HCT116 (cell line): ENCODE data around the gene GATAD1. TPM values are rescaled to one million over a fixed set of nuclear protein-coding genes. Genes with fewer than 3 reads are reported as not detected.

ENCODE experiments used
- ATAC-seq: fragments of 200-7000 bp; cut with Tn5 transposase; 2 replicates; pipeline ENCODE4 v1.9.1; 2020; ENCODE audit warnings: mild to moderate bottlenecking, moderate library complexity
- BruUV-seq: library from RNA; stranded (reverse); fragments of 400-500 nt; replicated peaks from 2 replicates; lab custom pipeline; 2021; lab: Mats Ljungman, UMichigan
- CTCF ChIA-PET: fragments of 300-600 bp; sonication (Branson Sonifier 250); formaldehyde crosslinking; loops from one replicate; lab custom pipeline; 2021; ENCODE audit warnings: antibody characterized with exemption; lab: Charles Lee
- POLR2A ChIA-PET: fragments of 300-600, 350-600 bp; sonication (Branson Sonifier 250); formaldehyde crosslinking; loops from one replicate; lab custom pipeline; 2021; ENCODE audit warnings: antibody characterized with exemption; lab: Charles Lee
- RAD21 ChIA-PET, 2 experiments: fragments of 300-600 bp; sonication (Branson Sonifier 250); formaldehyde crosslinking; loops; one replicate each; lab custom pipeline; 2023; ENCODE audit warnings: low total read pairs in 2 of 2; ENCODE audit not compliant: uncharacterized antibody in 2 of 2, unreplicated experiment in 2 of 2, low non-redundant PET in 1 of 2; lab: Charles Lee
- DNase-seq: peaks from one replicate; pipeline ENCODE4 v3.0.0-alpha.2; 2010; ENCODE audit warnings: low read depth, low spot score
- H2AFZ ChIP-seq: fragments of 200-600 bp; shearing (Covaris generic), sonication (generic); 2 replicates; pipeline ENCODE4 v1.6.1; 2017; ENCODE audit warnings: low read depth, mixed run types, mixed read lengths, antibody characterized with exemption, low read length; ENCODE audit not compliant: poor library complexity, severe bottlenecking
- H3K27ac ChIP-seq: 2 replicates; pipeline ENCODE4 v1.5.1; 2012; ENCODE audit warnings: low read depth, low read length
- H3K27me3 ChIP-seq: fragments of 200-600 bp; sonication (generic); 2 replicates; pipeline ENCODE4 v1.6.1; 2016; ENCODE audit warnings: mixed run types, low read length, mixed read lengths; ENCODE audit not compliant: insufficient read depth
- H3K36me3 ChIP-seq, 2 experiments: fragments of 200-500 bp in 1 of 2; fragments of 200-600 bp in 1 of 2; sonication (Bioruptor generic) in 1 of 2; sonication (generic) in 1 of 2; 2 replicates each; pipeline versions ENCODE4 v1.5.1 to v1.6.1; 2014 to 2016; ENCODE audit warnings: low read length in 2 of 2, inconsistent platforms in 1 of 2, mixed read lengths in 1 of 2, mixed run types in 1 of 2; ENCODE audit not compliant: insufficient read depth in 2 of 2, control insufficient read depth in 1 of 2
- H3K4me1 ChIP-seq, 2 experiments: fragments of 200-600 bp in 1 of 2; sonication (generic) in 1 of 2; 2 replicates each; pipeline versions ENCODE4 v1.5.1 to v1.6.1; 2012 to 2017; ENCODE audit warnings: low read length in 2 of 2, inconsistent platforms in 1 of 2, mild to moderate bottlenecking in 1 of 2, mixed read lengths in 1 of 2, mixed run types in 1 of 2, moderate library complexity in 1 of 2; ENCODE audit not compliant: insufficient read depth in 2 of 2, control insufficient read depth in 1 of 2
- H3K4me2 ChIP-seq: fragments of 200-600 bp; sonication (generic); 2 replicates; pipeline ENCODE4 v1.6.1; 2017; ENCODE audit warnings: mixed run types, low read length, mixed read lengths
- H3K4me3 ChIP-seq, 2 experiments: fragments of 200-600 bp in 1 of 2; sonication (generic) in 1 of 2; replicated peaks in 1 of 2; 2 replicates each; pipeline ENCODE4 v1.5.1; 2011 to 2016; ENCODE audit warnings: low read length in 2 of 2, control low read depth in 1 of 2, low read depth in 1 of 2, mild to moderate bottlenecking in 1 of 2, mixed read lengths in 1 of 2, mixed run types in 1 of 2
- H3K79me2 ChIP-seq: fragments of 200-600 bp; sonication (generic); 2 replicates; pipeline ENCODE4 v1.6.1; 2017; ENCODE audit warnings: mild to moderate bottlenecking, mixed run types, low read length, moderate library complexity, mixed read lengths; ENCODE audit not compliant: insufficient read depth
- H3K9ac ChIP-seq: fragments of 200-600 bp; sonication (generic); 2 replicates; pipeline ENCODE4 v1.6.1; 2016; ENCODE audit warnings: low read length, mixed read lengths
- H3K9me2 ChIP-seq: fragments of 200-600 bp; sonication (generic), shearing (Covaris generic); 2 replicates; pipeline ENCODE4 v1.6.1; 2017; ENCODE audit warnings: mixed run types, mild to moderate bottlenecking, moderate library complexity; ENCODE audit not compliant: insufficient read depth
- H3K9me3 ChIP-seq, 2 experiments: fragments of 200-500 bp in 1 of 2; fragments of 200-600 bp in 1 of 2; sonication (Bioruptor generic) in 1 of 2; sonication (generic) in 1 of 2; 2 replicates each; pipeline ENCODE4 v1.6.1; 2014 to 2017; ENCODE audit warnings: low read length in 2 of 2, mixed read lengths in 2 of 2, inconsistent platforms in 1 of 2, low read depth in 1 of 2, mild to moderate bottlenecking in 1 of 2, mixed run types in 1 of 2, moderate library complexity in 1 of 2; ENCODE audit not compliant: control insufficient read depth in 1 of 2, insufficient read depth in 1 of 2
- H4K20me1 ChIP-seq: fragments of 200-600 bp; sonication (generic), shearing (Covaris generic); 2 replicates; pipeline ENCODE4 v1.6.1; 2017; ENCODE audit warnings: mixed run types, mild to moderate bottlenecking, moderate library complexity; ENCODE audit not compliant: insufficient read depth
- EZH2 ChIP-seq: fragments of 200-600 bp; sonication (generic); IDR thresholded peaks from 2 replicates; pipeline ENCODE4 v1.6.1; 2017; ENCODE audit warnings: antibody characterized with exemption, mixed run types
- EZH2phosphoT487 ChIP-seq: fragments of 200-600 bp; IDR thresholded peaks from 2 replicates; pipeline ENCODE4 v1.6.1; 2018; ENCODE audit warnings: antibody characterized with exemption, borderline replicate concordance
- REST ChIP-seq: IDR thresholded peaks from 2 replicates; pipeline ENCODE4 v1.6.1; 2012; ENCODE audit warnings: low read depth
- ZNF274 ChIP-seq: fragments of 200-500 bp; sonication (Bioruptor generic); IDR thresholded peaks from 2 replicates; pipeline ENCODE4 v1.6.1; 2014; ENCODE audit warnings: mild to moderate bottlenecking, low read depth, low read length, inconsistent platforms
- intact Hi-C: fragments of 100-400 bp; cut with micrococcal nuclease; formaldehyde crosslinking; loops from 2 replicates; pipeline ENCODE4 v1.10.0; 2022
- total RNA-seq: library from RNA; stranded (reverse); gene quantifications from one replicate; pipeline ENCODE4 v1.2.1, GENCODE V29; 2021; ENCODE audit not compliant: unreplicated experiment
- TF ChIP-seq, protein P1 (sequence below): IDR thresholded peaks from 2 replicates; pipeline ENCODE4 v1.6.1; 2011; ENCODE audit warnings: mild to moderate bottlenecking, low read length, moderate library complexity; ENCODE audit not compliant: insufficient replicate concordance; ENCODE audit errors: extremely low read depth

The GATAD1 gene
- total RNA-seq, 1 experiment from 2014 or later, result 23.9 TPM

GRCh38 chr7:92496876-92497275, 49.6 kb downstream of the GATAD1 start:
- Histone ChIP-seq H3K9me2 (no peaks in the 10 kb centered on the region), H3K4me3 (no peak overlapping the region), H3K9ac (no peak overlapping the region), H3K4me2 (no peak overlapping the region), H3K9me3 (no peaks in the 10 kb centered on the region), H3K36me3 (peaks cover 0 to 14% of the 10 kb centered on the region in 2 experiments; a peak in 3 of 4 replicates), H3K27me3 (no peaks in the 10 kb centered on the region), H4K20me1 (no peaks in the 10 kb centered on the region), H2AFZ (no peak overlapping the region), H3K4me1 (no peaks in the 10 kb centered on the region), H3K79me2 (no peaks in the 10 kb centered on the region), H3K27ac (no peak overlapping the region)
- intact Hi-C loops, result no loop called here
- RAD21 ChIA-PET, result no interaction called here
- BruUV-seq, result no TSS peak
- CTCF ChIA-PET, result no interaction called here
- POLR2A ChIA-PET, result no interaction called here
- ATAC-seq (no peak), DNase-seq (no peak)
- TF ChIP-seq EZH2 (no peak), ZNF274 (no peak), EZH2phosphoT487 (no peak)

- H3K27ac ChIP-seq, result no peak overlapping the region
- ChIA-PET CTCF (no interaction called here), POLR2A (no interaction called here), RAD21 (no interaction called here)
- no peaks in the 10 kb centered on the region for H3K9me3 ChIP-seq
- H3K36me3 ChIP-seq, result peaks cover 0 to 23% of the 10 kb centered on the region in 2 experiments; a peak in 2 of 4 replicates
- H3K4me1 ChIP-seq, result no peaks in the 10 kb centered on the region
- H3K4me2 ChIP-seq, result no peak overlapping the region
- ATAC-seq (no peak), DNase-seq (no peak)
- no peak overlapping the region for H3K9ac ChIP-seq
- H3K79me2 ChIP-seq, result no peaks in the 10 kb centered on the region
- no peaks in the 10 kb centered on the region for H4K20me1 ChIP-seq
- no peak for TF ChIP-seq REST
- TF ChIP-seq, protein P1, sequence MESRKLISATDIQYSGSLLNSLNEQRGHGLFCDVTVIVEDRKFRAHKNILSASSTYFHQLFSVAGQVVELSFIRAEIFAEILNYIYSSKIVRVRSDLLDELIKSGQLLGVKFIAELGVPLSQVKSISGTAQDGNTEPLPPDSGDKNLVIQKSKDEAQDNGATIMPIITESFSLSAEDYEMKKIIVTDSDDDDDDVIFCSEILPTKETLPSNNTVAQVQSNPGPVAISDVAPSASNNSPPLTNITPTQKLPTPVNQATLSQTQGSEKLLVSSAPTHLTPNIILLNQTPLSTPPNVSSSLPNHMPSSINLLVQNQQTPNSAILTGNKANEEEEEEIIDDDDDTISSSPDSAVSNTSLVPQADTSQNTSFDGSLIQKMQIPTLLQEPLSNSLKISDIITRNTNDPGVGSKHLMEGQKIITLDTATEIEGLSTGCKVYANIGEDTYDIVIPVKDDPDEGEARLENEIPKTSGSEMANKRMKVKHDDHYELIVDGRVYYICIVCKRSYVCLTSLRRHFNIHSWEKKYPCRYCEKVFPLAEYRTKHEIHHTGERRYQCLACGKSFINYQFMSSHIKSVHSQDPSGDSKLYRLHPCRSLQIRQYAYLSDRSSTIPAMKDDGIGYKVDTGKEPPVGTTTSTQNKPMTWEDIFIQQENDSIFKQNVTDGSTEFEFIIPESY, result no peak
- H2AFZ ChIP-seq, result no peak overlapping the region
- no peaks in the 10 kb centered on the region for H3K27me3 ChIP-seq
- intact Hi-C loops, result no loop called here
- H3K9me2 ChIP-seq, result no peaks in the 10 kb centered on the region
- no TSS peak for BruUV-seq
- no peak overlapping the region for H3K4me3 ChIP-seq
These were observed 51.3 kb downstream of the GATAD1 start for GRCh38 chr7:92498557-92498956.
